Measurements from ENCODE around the gene FAM131C.
"Not testable (repeated sequence)": the region's sequence is repeated elsewhere in the genome, so short reads cannot be mapped to it uniquely, and the experiment has no call there.

FAM131C gene

GRCh38 chr1:16057314-16057915 lies 16.0 kb downstream of the FAM131C start:
- not testable (repeated sequence) for DNase-seq

- DNase-seq = not testable (repeated sequence)
Observed at GRCh38 chr1:16056521-16056912, 16.9 kb downstream of the FAM131C start.

GRCh38 chr1:16055613-16056520 lies 17.6 kb downstream of the FAM131C start:
- DNase-seq = peak; percentile 58

- no peak for DNase-seq
Observed at GRCh38 chr1:16054598-16055540, 18.6 kb downstream of the FAM131C start.

GRCh38 chr1:16053781-16054502 lies 19.5 kb downstream of the FAM131C start:
- no peak for DNase-seq

GRCh38 chr1:16051949-16052348 lies 21.5 kb downstream of the FAM131C start:
- DNase-seq = not testable (repeated sequence)

- no peak for DNase-seq
Observed at GRCh38 chr1:16051039-16051438, 22.4 kb downstream of the FAM131C start.

GRCh38 chr1:16050328-16050727 lies 23.1 kb downstream of the FAM131C start:
- no peak for DNase-seq

GRCh38 chr1:16048573-16049189 lies 24.8 kb downstream of the FAM131C start:
- DNase-seq = no peak

GRCh38 chr1:16047791-16048475 lies 25.5 kb downstream of the FAM131C start:
- DNase-seq = no peak

GRCh38 chr1:16046842-16047241 lies 26.6 kb downstream of the FAM131C start:
- DNase-seq = no peak

- no peak for DNase-seq
Observed at GRCh38 chr1:16043950-16044349, 29.5 kb downstream of the FAM131C start.

GRCh38 chr1:16043521-16043920 lies 29.9 kb downstream of the FAM131C start, which contains the start of gene CLCNKB:
TSS of gene CLCNKB (plus strand) at chr1:16043782. CDS start at chr1:16044493, 711 bp downstream.
- DNase-seq = no peak

- not testable (repeated sequence) for DNase-seq
Observed at GRCh38 chr1:16042654-16043053, 30.8 kb downstream of the FAM131C start.

GRCh38 chr1:16042096-16042495 lies 31.4 kb downstream of the FAM131C start:
- no peak for DNase-seq

- no peak for DNase-seq
Observed at GRCh38 chr1:16041200-16041599, 32.3 kb downstream of the FAM131C start.

- not testable (repeated sequence) for DNase-seq
Observed at GRCh38 chr1:16039871-16040270, 33.6 kb downstream of the FAM131C start.

GRCh38 chr1:16038620-16038912 lies 34.9 kb downstream of the FAM131C start:
- no peak for DNase-seq

- DNase-seq = not testable (repeated sequence)
Observed at GRCh38 chr1:16036461-16036860, 37.0 kb downstream of the FAM131C start.

- not testable (repeated sequence) for DNase-seq
Observed at GRCh38 chr1:16033103-16033632, 40.3 kb downstream of the FAM131C start.
